Uterus (tissue), 2 donors: ENCODE data around the gene HIC1.

Source experiments
- POLR2A ChIP-seq, 2 donors: fragments of 450-650 bp; IDR thresholded peaks; one replicate each; pipeline ENCODE4 v1.6.1; 2016; ENCODE audit warnings: antibody characterized with exemption in 2 of 2, mild to moderate bottlenecking in 1 of 2, moderate library complexity in 1 of 2
- TF ChIP-seq, protein P1 (sequence below), 4 experiments: fragments of 200-600 bp in 2 of 4; fragments of 450-650 bp in 2 of 4; sonication (generic) in 2 of 4; IDR thresholded peaks; one replicate each; pipeline ENCODE4 v1.5.1; 2016 to 2019; ENCODE audit warnings: antibody characterized with exemption in 4 of 4, mild to moderate bottlenecking in 2 of 4, moderate library complexity in 1 of 4

GRCh38 chr17:2084036-2084765, 29.3 kb downstream of the HIC1 start:
- no peak for TF ChIP-seq POLR2A (IDR thresholded peaks at IDR 0.05)
- TF ChIP-seq, protein P1, sequence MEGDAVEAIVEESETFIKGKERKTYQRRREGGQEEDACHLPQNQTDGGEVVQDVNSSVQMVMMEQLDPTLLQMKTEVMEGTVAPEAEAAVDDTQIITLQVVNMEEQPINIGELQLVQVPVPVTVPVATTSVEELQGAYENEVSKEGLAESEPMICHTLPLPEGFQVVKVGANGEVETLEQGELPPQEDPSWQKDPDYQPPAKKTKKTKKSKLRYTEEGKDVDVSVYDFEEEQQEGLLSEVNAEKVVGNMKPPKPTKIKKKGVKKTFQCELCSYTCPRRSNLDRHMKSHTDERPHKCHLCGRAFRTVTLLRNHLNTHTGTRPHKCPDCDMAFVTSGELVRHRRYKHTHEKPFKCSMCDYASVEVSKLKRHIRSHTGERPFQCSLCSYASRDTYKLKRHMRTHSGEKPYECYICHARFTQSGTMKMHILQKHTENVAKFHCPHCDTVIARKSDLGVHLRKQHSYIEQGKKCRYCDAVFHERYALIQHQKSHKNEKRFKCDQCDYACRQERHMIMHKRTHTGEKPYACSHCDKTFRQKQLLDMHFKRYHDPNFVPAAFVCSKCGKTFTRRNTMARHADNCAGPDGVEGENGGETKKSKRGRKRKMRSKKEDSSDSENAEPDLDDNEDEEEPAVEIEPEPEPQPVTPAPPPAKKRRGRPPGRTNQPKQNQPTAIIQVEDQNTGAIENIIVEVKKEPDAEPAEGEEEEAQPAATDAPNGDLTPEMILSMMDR (IDR thresholded peaks at IDR 0.05): no peak
